SK-N-SH (cell line): ENCODE measurements around the gene FBH1. TPM values are rescaled to one million over a fixed set of nuclear protein-coding genes. Genes with fewer than 3 reads are reported as not detected.

Experiments used
- CTCF ChIA-PET: fragments of 300-600, 350-600 bp; formaldehyde crosslinking; extraction: SDS; loops from one replicate; lab custom pipeline; 2021; lab: Yijun Ruan, JAX
- POLR2A ChIA-PET: fragments of 350-600 bp; sonication (Branson Sonifier 250); formaldehyde crosslinking; extraction: SDS; loops from one replicate; lab custom pipeline; 2020; ENCODE audit warnings: antibody characterized with exemption, inconsistent platforms; lab: Yijun Ruan, JAX
- DNase-seq: peaks from one replicate; pipeline ENCODE4 v3.0.0; 2012
- H2AFZ ChIP-seq: fragments of 200-600 bp; sonication (generic); 2 replicates; pipeline ENCODE4 v1.8.1; 2016; ENCODE audit warnings: antibody characterized with exemption, mild to moderate bottlenecking, low read depth
- H3F3A ChIP-seq: fragments of 200-600 bp; sonication (generic); replicated peaks from 2 replicates; pipeline ENCODE3; 2016; ENCODE audit warnings: antibody characterized with exemption, mild to moderate bottlenecking; ENCODE audit not compliant: insufficient read depth
- H3K27ac ChIP-seq, 2 experiments: fragments of 200-500 bp in 1 of 2; fragments of 200-600 bp in 1 of 2; sonication (Bioruptor generic) in 1 of 2; sonication (generic), shearing (Covaris generic) in 1 of 2; 2 replicates each; pipeline versions ENCODE4 v1.5.1 to v1.6.1; 2014 to 2016; ENCODE audit warnings: low read depth in 2 of 2, inconsistent platforms in 1 of 2, low read length in 1 of 2, mild to moderate bottlenecking in 1 of 2, mixed read lengths in 1 of 2
- H3K27me3 ChIP-seq: fragments of 200-600 bp; sonication (generic), shearing (Covaris generic); 2 replicates; pipeline ENCODE4 v1.6.1; 2016; ENCODE audit warnings: mixed run types; ENCODE audit not compliant: insufficient read depth
- H3K36me3 ChIP-seq, 2 experiments: fragments of 200-500 bp in 1 of 2; fragments of 200-600 bp in 1 of 2; sonication (Bioruptor generic) in 1 of 2; sonication (generic) in 1 of 2; replicated peaks in 1 of 2; 2 replicates each; pipeline versions ENCODE3 to v1.5.1; 2014 to 2016; ENCODE audit warnings: low read length in 1 of 2, mild to moderate bottlenecking in 1 of 2; ENCODE audit not compliant: insufficient read depth in 2 of 2, control insufficient read depth in 1 of 2
- H3K4me1 ChIP-seq, 2 experiments: fragments of 200-500 bp in 1 of 2; fragments of 200-600 bp in 1 of 2; sonication (Bioruptor generic) in 1 of 2; sonication (generic), shearing (Covaris generic) in 1 of 2; 2 replicates each; pipeline versions ENCODE4 v1.5.1 to v1.6.1; 2014 to 2016; ENCODE audit warnings: low read depth in 1 of 2, low read length in 1 of 2, mixed run types in 1 of 2; ENCODE audit not compliant: insufficient read depth in 2 of 2, control insufficient read depth in 1 of 2
- H3K4me2 ChIP-seq: fragments of 200-600 bp; sonication (generic), shearing (Covaris generic); 2 replicates; pipeline ENCODE4 v1.6.1; 2017; ENCODE audit warnings: mixed run types
- H3K4me3 ChIP-seq, 2 experiments: fragments of 200-500 bp in 1 of 2; fragments of 200-600 bp in 1 of 2; sonication (Bioruptor generic) in 1 of 2; sonication (generic), shearing (Covaris generic) in 1 of 2; 2 replicates each; pipeline versions ENCODE4 v1.5.1 to v1.8.1; 2014 to 2016; ENCODE audit warnings: low read depth in 2 of 2, inconsistent platforms in 1 of 2, low read length in 1 of 2, mild to moderate bottlenecking in 1 of 2, mixed read lengths in 1 of 2, moderate library complexity in 1 of 2
- H3K79me2 ChIP-seq: fragments of 200-600 bp; sonication (generic); 2 replicates; pipeline ENCODE4 v1.8.1; 2017; ENCODE audit warnings: mild to moderate bottlenecking; ENCODE audit not compliant: insufficient read depth
- H3K9ac ChIP-seq: fragments of 200-600 bp; sonication (generic); 2 replicates; pipeline ENCODE4 v1.6.1; 2017; ENCODE audit warnings: mixed run types
- H3K9me2 ChIP-seq: fragments of 200-600 bp; sonication (generic); 2 replicates; pipeline ENCODE4 v1.6.1; 2017; ENCODE audit warnings: mixed run types
- H3K9me3 ChIP-seq: fragments of 200-600 bp; sonication (generic); 2 replicates; pipeline ENCODE4 v1.6.1; 2017; ENCODE audit warnings: mixed run types, mild to moderate bottlenecking, moderate library complexity
- H4K20me1 ChIP-seq: fragments of 200-600 bp; sonication (generic); 2 replicates; pipeline ENCODE4 v1.6.1; 2017; ENCODE audit warnings: mild to moderate bottlenecking, mixed run types; ENCODE audit not compliant: insufficient read depth
- CHD2 ChIP-seq: fragments of 150-350 bp; IDR thresholded peaks from 2 replicates; pipeline ENCODE4 v1.6.1; 2018; ENCODE audit warnings: low read length; ENCODE audit not compliant: partially characterized antibody
- CTCF ChIP-seq: fragments of 200-600 bp; sonication (generic); IDR thresholded peaks from 2 replicates; pipeline ENCODE4 v1.6.1; 2017; ENCODE audit warnings: antibody characterized with exemption, mild to moderate bottlenecking, moderate library complexity
- ELF1 ChIP-seq: IDR thresholded peaks from 2 replicates; pipeline ENCODE4 v1.4.0; 2012
- FOXJ3 ChIP-seq: sonication (generic); formaldehyde crosslinking; IDR thresholded peaks from 2 replicates; pipeline ENCODE4 v1.5.1; 2020; ENCODE audit warnings: mild to moderate bottlenecking, missing genetic modification reagents
- GATA2 ChIP-seq: sonication (generic); formaldehyde crosslinking; IDR thresholded peaks from 2 replicates; pipeline ENCODE4 v1.5.0; 2020; ENCODE audit warnings: mild to moderate bottlenecking, missing genetic modification reagents
- IRF3 ChIP-seq: fragments of 150-350 bp; IDR thresholded peaks from 2 replicates; pipeline ENCODE4 v1.6.1; 2016; ENCODE audit warnings: mild to moderate bottlenecking, low read depth, low read length
- RCOR1 ChIP-seq: fragments of 150-350 bp; IDR thresholded peaks from 2 replicates; pipeline ENCODE4 v1.6.1; 2017; ENCODE audit warnings: antibody characterized with exemption, low read length
- REST ChIP-seq: IDR thresholded peaks from 2 replicates; pipeline ENCODE4 v1.6.1; 2012; ENCODE audit warnings: mild to moderate bottlenecking, low read depth, low read length, moderate library complexity
- SIN3A ChIP-seq: IDR thresholded peaks from 2 replicates; pipeline ENCODE4 v1.6.1; 2012; ENCODE audit warnings: low read depth, mild to moderate bottlenecking, low read length, moderate library complexity, borderline replicate concordance
- SMC3 ChIP-seq: IDR thresholded peaks from 2 replicates; pipeline ENCODE4 v1.6.1; 2012; ENCODE audit warnings: low read depth, low read length, improper control_type of control experiment
- TEAD4 ChIP-seq: IDR thresholded peaks from 2 replicates; pipeline ENCODE4 v1.4.0; 2012; ENCODE audit warnings: mild to moderate bottlenecking, borderline replicate concordance; ENCODE audit not compliant: insufficient read depth
- YY1 ChIP-seq: IDR thresholded peaks from 2 replicates; pipeline ENCODE4 v1.4.0; 2012; ENCODE audit warnings: low read depth, mild to moderate bottlenecking
- WGBS: methylation state at CpG from one replicate; pipeline ENCODE4 v1.1.6; 2017; ENCODE audit warnings: low lambda C conversion rate; 5-methylcytosine and 5-hydroxymethylcytosine counted together
- polyA plus RNA-seq, 3 experiments: library from polyadenylated mRNA; depleted of rRNA; stranded (reverse); fragments of >200 nt; gene quantifications; 2 replicates each; pipeline ENCODE4 v1.2.3, GENCODE V29; 2012

Gene FBH1
- polyA plus RNA-seq, 1 of the 3 experiments (the other 2 are of a cell fraction), result 60.9 TPM

DNA sequence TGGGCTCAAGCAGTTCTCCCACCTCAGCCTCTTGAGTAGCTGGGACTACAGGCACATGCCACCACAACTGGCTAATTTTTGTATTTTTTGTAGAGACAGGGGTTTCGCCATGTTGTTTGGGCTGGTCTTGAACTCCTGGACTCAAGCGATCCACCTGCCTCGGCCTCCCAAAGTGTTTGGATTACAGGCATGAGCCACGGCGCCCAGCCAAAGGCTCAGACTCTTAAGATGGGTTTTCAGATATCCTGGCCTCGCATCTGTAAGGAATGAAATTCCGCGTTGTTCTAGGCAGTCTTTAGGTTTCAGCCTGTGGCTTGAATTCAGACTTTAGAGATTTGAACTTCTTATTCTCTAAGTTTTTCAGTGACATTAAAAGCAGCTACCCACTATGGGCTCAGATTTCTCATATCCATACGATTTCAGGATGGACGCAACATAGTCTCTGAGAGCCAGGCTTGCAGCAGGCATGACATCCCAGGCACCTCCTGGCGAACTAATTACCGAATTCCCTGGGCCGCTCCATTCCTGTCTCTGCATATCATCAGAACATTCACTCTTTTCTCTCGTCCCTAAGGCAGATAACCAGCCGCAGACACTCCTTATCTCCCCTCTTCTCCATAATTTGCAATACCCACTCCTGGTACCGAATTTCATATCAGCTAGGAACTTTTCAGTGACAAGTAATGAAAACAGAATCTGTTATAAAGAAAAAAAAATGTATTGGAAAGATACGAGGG, 57.6 kb downstream of the FBH1 start:
- peaks cover 3 to 23% of the 10 kb centered on the region in 2 experiments; a peak in 3 of 4 replicates for H3K4me1 ChIP-seq
- H4K20me1 ChIP-seq, result no peaks in the 10 kb centered on the region
- peaks cover 24% of the 10 kb centered on the region for H3F3A ChIP-seq
- no peak overlapping the region for H3K27ac ChIP-seq
- TF ChIP-seq TEAD4 (no peak), GATA2 (CRISPR knock-in tag) (peak; percentile 74), SIN3A (no peak), FOXJ3 (peak; percentile 62; the same call in 1 of the 2 replicates), RCOR1 (peak; percentile 81; the same call in 1 of the 2 replicates), IRF3 (no peak), CHD2 (peak; percentile 8), YY1 (no peak), ELF1 (no peak), CTCF (no peak), SMC3 (no peak), REST (no peak)
- TF ChIP-seq, all 33 proteins: peak for 4
- Histone ChIP-seq H3K9me3 (no peaks in the 10 kb centered on the region), H3K4me3 (no peak overlapping the region), H3K36me3 (no peaks in the 10 kb centered on the region), H3K9me2 (no peaks in the 10 kb centered on the region), H3K9ac (no peak overlapping the region), H3K79me2 (no peaks in the 10 kb centered on the region), H2AFZ (no peak overlapping the region), H3K4me2 (no peak overlapping the region), H3K27me3 (no peaks in the 10 kb centered on the region)
- DNase-seq, result peak; percentile 74
- CTCF ChIA-PET, result interaction anchor here (0.8 kb wide), 1 partner anchor 14 kb away, joined by 3 read pairs; no protein-coding TSS in a partner anchor
- 77% methylated on average over 16 of the region's 17 CpGs for WGBS
- POLR2A ChIA-PET, result no interaction called here
